Activated CD4-positive, alpha-beta T cell treated with anti-CD3 and anti-CD28 coated beads for 4 hours (primary cell): ENCODE measurements around the gene STRN3.
"Not testable (repeated sequence)": the region's sequence is repeated elsewhere in the genome, so short reads cannot be mapped to it uniquely, and the experiment has no call there.

Source experiments
- DNase-seq, 2 donors: peaks; one replicate each; pipeline ENCODE4 v3.0.0-alpha.2; 2020

Gene STRN3

GRCh38 chr14:31026077-31026449 is at the start of gene STRN3:
STRN3 (minus strand) TSS chr14:31026379; CDS start chr14:31026185, 194 bp downstream.
- no peak for DNase-seq

- DNase-seq, result no peak
Measured at GRCh38 chr14:31075144-31075543, 49.0 kb upstream of the STRN3 start.

GRCh38 chr14:31071151-31071550 is 45.0 kb upstream of the STRN3 start:
- DNase-seq, result no peak

- no peak for DNase-seq
Measured at GRCh38 chr14:31070431-31070830, 44.3 kb upstream of the STRN3 start.

- DNase-seq, result no peak
Measured at GRCh38 chr14:31069343-31069742, 43.2 kb upstream of the STRN3 start.

GRCh38 chr14:31068235-31068634 is 42.1 kb upstream of the STRN3 start:
- no peak for DNase-seq

GRCh38 chr14:31062908-31063307 is 36.7 kb upstream of the STRN3 start:
- DNase-seq, result not testable (repeated sequence)

GRCh38 chr14:31060253-31060875 is 34.2 kb upstream of the STRN3 start:
- no peak for DNase-seq

- no peak for DNase-seq
Measured at GRCh38 chr14:31059152-31059924, 33.2 kb upstream of the STRN3 start.

GRCh38 chr14:31057701-31058364 is 31.7 kb upstream of the STRN3 start:
- no peak for DNase-seq

- DNase-seq, result no peak
Measured at GRCh38 chr14:31057035-31057434, 30.9 kb upstream of the STRN3 start.

GRCh38 chr14:31052905-31053586 is 26.9 kb upstream of the STRN3 start:
- not testable (repeated sequence) for DNase-seq

GRCh38 chr14:31051511-31051910 is 25.3 kb upstream of the STRN3 start:
- no peak for DNase-seq

- no peak for DNase-seq
Measured at GRCh38 chr14:31051023-31051422, 24.8 kb upstream of the STRN3 start.

GRCh38 chr14:31047503-31047902 is 21.3 kb upstream of the STRN3 start:
- DNase-seq, result no peak

GRCh38 chr14:31045501-31046080 is 19.4 kb upstream of the STRN3 start:
- DNase-seq, result no peak

GRCh38 chr14:31043379-31043778 is 17.2 kb upstream of the STRN3 start:
- no peak for DNase-seq

GRCh38 chr14:31042893-31043292 is 16.7 kb upstream of the STRN3 start:
- DNase-seq, result not testable (repeated sequence)

- DNase-seq, result no peak
Measured at GRCh38 chr14:31042300-31042699, 16.1 kb upstream of the STRN3 start.

- no peak for DNase-seq
Measured at GRCh38 chr14:31038521-31039166, 12.5 kb upstream of the STRN3 start.

- no peak for DNase-seq
Measured at GRCh38 chr14:31037709-31038221, 11.6 kb upstream of the STRN3 start.

- DNase-seq, result no peak
Measured at GRCh38 chr14:31036552-31036951, 10.4 kb upstream of the STRN3 start.
